Activated T-cell treated with anti-CD3 and anti-CD28 coated beads, Interleukin-2, amount 50 U/mL, for 72 hours (primary cell): Measurements from ENCODE around the gene UTP15. TPM values are rescaled to one million over a fixed set of nuclear protein-coding genes. Genes with fewer than 3 reads are reported as not detected.

Experiments used
- ATAC-seq, 2 donors: fragments of 150-1000 bp; cut with Tn5 transposase; replicated peaks in 1 of 2; 2 replicates each; pipeline ENCODE4 v1.10.0; 2021; ENCODE audit warnings: moderate library complexity in 2 of 2, mild to moderate bottlenecking in 1 of 2
- DNase-seq, 2 donors: peaks; one replicate each; pipeline ENCODE4 v3.0.0; 2021 to 2022; ENCODE audit warnings: mixed read lengths in 1 of 2
- H3K27ac Mint-ChIP-seq: one replicate; pipeline ENCODE4 v1.8.0; 2022; ENCODE audit warnings: mild to moderate bottlenecking, moderate library complexity, mixed read lengths
- H3K27me3 Mint-ChIP-seq: one replicate; pipeline ENCODE4 v1.8.0; 2022; ENCODE audit warnings: low read depth, mixed read lengths
- H3K36me3 Mint-ChIP-seq, 2 donors: one replicate each; pipeline ENCODE4 v1.8.0; 2022; ENCODE audit warnings: mixed read lengths in 2 of 2, mild to moderate bottlenecking in 1 of 2; ENCODE audit not compliant: insufficient read depth in 2 of 2
- H3K4me1 Mint-ChIP-seq: one replicate; pipeline ENCODE4 v1.8.0; 2022; ENCODE audit warnings: low read depth, mixed read lengths
- H3K4me3 Mint-ChIP-seq, 2 donors: one replicate each; pipeline ENCODE4 v1.8.0; 2022; ENCODE audit warnings: mild to moderate bottlenecking in 2 of 2, mixed read lengths in 2 of 2, moderate library complexity in 2 of 2
- H3K9me3 Mint-ChIP-seq, 2 donors: one replicate each; pipeline ENCODE4 v1.8.0; 2022; ENCODE audit warnings: mixed read lengths in 2 of 2
- total RNA-seq, 2 donors: library from RNA; stranded (reverse); gene quantifications; one replicate each; pipeline ENCODE4 v1.2.3, GENCODE V29; 2022

UTP15 gene
- total RNA-seq, 2 donors from 2014 or later: 26.3 to 34.4 TPM

GRCh38 chr5:73591698-73592501 lies 26.4 kb downstream of the UTP15 start:
- no peak for DNase-seq
- Mint-ChIP-seq H3K27me3 (no peaks in the 10 kb centered on the region), H3K27ac (no peak overlapping the region), H3K4me3 (no peak overlapping the region), H3K4me1 (no peaks in the 10 kb centered on the region), H3K9me3 (no peaks in the 10 kb centered on the region), H3K36me3 (no peaks in the 10 kb centered on the region)
- no peak for ATAC-seq

- Mint-ChIP-seq H3K27ac (no peak overlapping the region), H3K4me3 (no peak overlapping the region), H3K27me3 (no peaks in the 10 kb centered on the region), H3K36me3 (no peaks in the 10 kb centered on the region), H3K4me1 (no peaks in the 10 kb centered on the region), H3K9me3 (no peaks in the 10 kb centered on the region)
- DNase-seq: no peak
- no peak for ATAC-seq
Observed at GRCh38 chr5:73592551-73592950, 27.0 kb downstream of the UTP15 start.

- no peaks in the 10 kb centered on the region for H3K36me3 Mint-ChIP-seq
- no peaks in the 10 kb centered on the region for H3K4me1 Mint-ChIP-seq
Observed at GRCh38 chr5:73596705-73597328, 31.3 kb downstream of the UTP15 start.

GRCh38 chr5:73599380-73599779 lies 33.8 kb downstream of the UTP15 start:
- H3K36me3 Mint-ChIP-seq: no peaks in the 10 kb centered on the region
- no peak overlapping the region for H3K4me3 Mint-ChIP-seq
- no peak overlapping the region for H3K27ac Mint-ChIP-seq
- H3K4me1 Mint-ChIP-seq: no peaks in the 10 kb centered on the region
- ATAC-seq (no peak), DNase-seq (no peak)
- H3K9me3 Mint-ChIP-seq: peaks cover 2% of the 10 kb centered on the region in 2 donors
- peaks cover 8% of the 10 kb centered on the region for H3K27me3 Mint-ChIP-seq

More at GRCh38 chr5:73596705-73597328, 31.3 kb downstream of the UTP15 start:
- no peak overlapping the region for H3K4me3 Mint-ChIP-seq
- H3K9me3 Mint-ChIP-seq: peaks cover 2% of the 10 kb centered on the region in 2 donors
- DNase-seq (peak in 1 of 2 donors; percentile 10), ATAC-seq (no peak)
- H3K27ac Mint-ChIP-seq: no peak overlapping the region
- peaks cover 8% of the 10 kb centered on the region for H3K27me3 Mint-ChIP-seq

GRCh38 chr5:73603998-73604397 lies 38.5 kb downstream of the UTP15 start:
- H3K9me3 Mint-ChIP-seq: peaks cover 2% of the 10 kb centered on the region in 2 donors
- ATAC-seq: no peak
- no peak overlapping the region for H3K27ac Mint-ChIP-seq
- H3K27me3 Mint-ChIP-seq: peaks cover 15% of the 10 kb centered on the region
- no peaks in the 10 kb centered on the region for H3K36me3 Mint-ChIP-seq
- H3K4me1 Mint-ChIP-seq: no peaks in the 10 kb centered on the region
- no peak for DNase-seq
- H3K4me3 Mint-ChIP-seq: no peak overlapping the region

- H3K27ac Mint-ChIP-seq: no peak overlapping the region
- no peak overlapping the region for H3K4me3 Mint-ChIP-seq
- peaks cover 2% of the 10 kb centered on the region in 2 donors for H3K9me3 Mint-ChIP-seq
- H3K27me3 Mint-ChIP-seq: peaks cover 23% of the 10 kb centered on the region
- DNase-seq (no peak), ATAC-seq (no peak)
- no peaks in the 10 kb centered on the region for H3K4me1 Mint-ChIP-seq
- H3K36me3 Mint-ChIP-seq: no peaks in the 10 kb centered on the region
Observed at GRCh38 chr5:73605223-73606087, 39.9 kb downstream of the UTP15 start.

- Mint-ChIP-seq H3K27me3 (peaks cover 24% of the 10 kb centered on the region), H3K4me1 (no peaks in the 10 kb centered on the region)
- no peak for ATAC-seq
Observed at GRCh38 chr5:73606206-73606753, 40.7 kb downstream of the UTP15 start.

GRCh38 chr5:73607228-73607627 lies 41.7 kb downstream of the UTP15 start:
- H3K36me3 Mint-ChIP-seq: no peaks in the 10 kb centered on the region
- H3K9me3 Mint-ChIP-seq: no peaks in the 10 kb centered on the region
- no peak overlapping the region for H3K4me3 Mint-ChIP-seq
- no peaks in the 10 kb centered on the region for H3K4me1 Mint-ChIP-seq
- H3K27ac Mint-ChIP-seq: no peak overlapping the region
- DNase-seq (no peak), ATAC-seq (no peak)
- peaks cover 32% of the 10 kb centered on the region for H3K27me3 Mint-ChIP-seq

More at GRCh38 chr5:73606206-73606753, 40.7 kb downstream of the UTP15 start:
- Mint-ChIP-seq H3K27ac (no peak overlapping the region), H3K36me3 (no peaks in the 10 kb centered on the region), H3K9me3 (peaks cover 2% of the 10 kb centered on the region in 2 donors), H3K4me3 (no peak overlapping the region)
- no peak for DNase-seq

GRCh38 chr5:73612799-73613198 lies 47.3 kb downstream of the UTP15 start:
- Mint-ChIP-seq H3K36me3 (no peaks in the 10 kb centered on the region), H3K27me3 (peaks cover 54% of the 10 kb centered on the region), H3K9me3 (no peaks in the 10 kb centered on the region), H3K4me3 (no peak overlapping the region), H3K27ac (no peak overlapping the region), H3K4me1 (no peaks in the 10 kb centered on the region)
- DNase-seq: no peak
- no peak for ATAC-seq

- no peak for DNase-seq
- Mint-ChIP-seq H3K9me3 (no peaks in the 10 kb centered on the region), H3K36me3 (no peaks in the 10 kb centered on the region), H3K27ac (no peak overlapping the region), H3K4me1 (no peaks in the 10 kb centered on the region), H3K27me3 (peaks cover 55% of the 10 kb centered on the region), H3K4me3 (no peak overlapping the region)
- ATAC-seq: no peak
Observed at GRCh38 chr5:73615085-73615484, 49.5 kb downstream of the UTP15 start.

- ATAC-seq: no peak
- H3K9me3 Mint-ChIP-seq: no peaks in the 10 kb centered on the region
- peaks cover 52% of the 10 kb centered on the region for H3K27me3 Mint-ChIP-seq
- no peaks in the 10 kb centered on the region for H3K4me1 Mint-ChIP-seq
- no peaks in the 10 kb centered on the region for H3K36me3 Mint-ChIP-seq
- no peak for DNase-seq
- H3K27ac Mint-ChIP-seq: no peak overlapping the region
- no peak overlapping the region for H3K4me3 Mint-ChIP-seq
Observed at GRCh38 chr5:73615947-73616346, 50.4 kb downstream of the UTP15 start.

GRCh38 chr5:73617510-73618279 lies 52.2 kb downstream of the UTP15 start:
- no peak overlapping the region for H3K27ac Mint-ChIP-seq
- peaks cover 50% of the 10 kb centered on the region for H3K27me3 Mint-ChIP-seq
- H3K4me3 Mint-ChIP-seq: no peak overlapping the region
- no peaks in the 10 kb centered on the region for H3K36me3 Mint-ChIP-seq
- DNase-seq (no peak), ATAC-seq (no peak)
- no peaks in the 10 kb centered on the region for H3K4me1 Mint-ChIP-seq
- no peaks in the 10 kb centered on the region for H3K9me3 Mint-ChIP-seq
